ENCODE data around the gene LIM2. TPM values are rescaled to one million over a fixed set of nuclear protein-coding genes. Genes with fewer than 3 reads are reported as not detected.

The LIM2 gene
- total RNA-seq, 1 experiment from 2014 or later: not detected

DNA sequence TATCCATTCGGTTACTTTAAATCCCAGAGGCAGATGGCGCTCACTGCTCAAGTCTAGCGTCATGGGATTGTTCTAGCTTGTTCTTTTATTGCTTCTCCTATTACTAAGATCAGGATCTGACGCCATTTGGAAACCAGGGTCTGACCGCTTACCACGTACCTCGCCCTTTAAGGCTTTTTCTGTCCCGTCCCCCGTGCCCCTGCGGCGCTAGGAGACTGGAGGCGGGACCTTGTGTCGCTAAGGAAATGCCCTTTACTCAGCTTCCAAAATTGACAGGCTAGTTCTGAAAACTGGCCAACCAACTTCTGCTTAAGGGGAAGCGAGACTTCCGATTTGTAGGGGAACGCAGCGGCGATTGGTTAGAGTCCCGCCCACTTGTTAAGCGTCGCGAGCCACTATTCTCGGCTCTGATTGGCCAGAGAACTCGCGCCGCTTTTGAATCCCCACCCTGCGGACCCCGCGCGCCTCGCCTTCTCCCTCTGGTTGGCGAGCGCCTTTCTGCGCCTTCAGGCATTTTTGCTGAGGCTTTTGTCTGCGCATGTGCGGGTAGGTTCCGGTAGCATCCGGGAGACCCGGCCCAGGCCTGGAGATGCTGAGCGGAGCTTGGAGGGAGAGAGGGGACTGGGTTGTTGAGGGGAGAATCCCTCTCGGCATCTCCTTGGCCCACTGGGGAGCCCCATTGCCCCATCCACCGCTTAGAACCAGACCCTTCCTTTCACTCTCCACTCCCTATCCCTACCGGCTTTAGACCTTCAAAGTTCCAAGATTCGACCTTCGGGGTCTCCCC lies 6.5 kb upstream of the LIM2 start:
- Histone ChIP-seq H3K4me2 (peak overlapping the region; percentile 84), H4K20me1 (ENCODE audit: insufficient read depth) (no peaks in the 10 kb centered on the region), H3K36me3 (ENCODE audit: low read depth) (no peaks in the 10 kb centered on the region), H3K9me2 (ENCODE audit: insufficient read depth) (no peaks in the 10 kb centered on the region), H2AFZ (peak overlapping the region; percentile 95), H3K27ac (no peak overlapping the region), H3K27me3 (ENCODE audit: insufficient read depth, low read depth) (no peaks in the 10 kb centered on the region), H3K4me3 (peak overlapping the region; percentile 62), H3F3A (ENCODE audit: insufficient read depth, low read depth) (peaks cover 5% of the 10 kb centered on the region), H3K4me1 (replicated peaks; ENCODE audit: insufficient read depth) (peaks cover 10% of the 10 kb centered on the region), H3K9me3 (ENCODE audit: insufficient read depth, low read depth) (no peaks in the 10 kb centered on the region), H3K79me2 (ENCODE audit: low read depth) (peaks cover 7% of the 10 kb centered on the region; the same call in 1 of the 2 replicates)
- BruUV-seq (replicated peaks): no TSS peak
- no peak for TF ChIP-seq EZH2 (IDR thresholded peaks at IDR 0.05; ENCODE audit: low read depth)
- TF ChIP-seq, protein P1, sequence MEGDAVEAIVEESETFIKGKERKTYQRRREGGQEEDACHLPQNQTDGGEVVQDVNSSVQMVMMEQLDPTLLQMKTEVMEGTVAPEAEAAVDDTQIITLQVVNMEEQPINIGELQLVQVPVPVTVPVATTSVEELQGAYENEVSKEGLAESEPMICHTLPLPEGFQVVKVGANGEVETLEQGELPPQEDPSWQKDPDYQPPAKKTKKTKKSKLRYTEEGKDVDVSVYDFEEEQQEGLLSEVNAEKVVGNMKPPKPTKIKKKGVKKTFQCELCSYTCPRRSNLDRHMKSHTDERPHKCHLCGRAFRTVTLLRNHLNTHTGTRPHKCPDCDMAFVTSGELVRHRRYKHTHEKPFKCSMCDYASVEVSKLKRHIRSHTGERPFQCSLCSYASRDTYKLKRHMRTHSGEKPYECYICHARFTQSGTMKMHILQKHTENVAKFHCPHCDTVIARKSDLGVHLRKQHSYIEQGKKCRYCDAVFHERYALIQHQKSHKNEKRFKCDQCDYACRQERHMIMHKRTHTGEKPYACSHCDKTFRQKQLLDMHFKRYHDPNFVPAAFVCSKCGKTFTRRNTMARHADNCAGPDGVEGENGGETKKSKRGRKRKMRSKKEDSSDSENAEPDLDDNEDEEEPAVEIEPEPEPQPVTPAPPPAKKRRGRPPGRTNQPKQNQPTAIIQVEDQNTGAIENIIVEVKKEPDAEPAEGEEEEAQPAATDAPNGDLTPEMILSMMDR (conservative IDR thresholded peaks at IDR 0.05): no peak
- CTCF ChIA-PET: interaction anchor here (0.6 to 0.7 kb wide), 2 partner anchors 302 to 461 kb away, joined by 3 read pairs; no protein-coding TSS in a partner anchor
- POLR2A ChIA-PET (ENCODE audit: unreplicated experiment): interaction anchor here (0.6 to 1.0 kb wide), 3 partner anchors 27 to 724 kb away, joined by 3 to 6 read pairs (median 4); no protein-coding TSS in a partner anchor
- intact Hi-C loops (cut with micrococcal nuclease; ENCODE audit: unreplicated experiment): loop anchor here (1.0 to 2.0 kb wide), 2 partner anchors 28 to 55 kb away; partner anchors contain the start of gene ETFB
- peak; percentile 94 to 99 for DNase-seq

DNA sequence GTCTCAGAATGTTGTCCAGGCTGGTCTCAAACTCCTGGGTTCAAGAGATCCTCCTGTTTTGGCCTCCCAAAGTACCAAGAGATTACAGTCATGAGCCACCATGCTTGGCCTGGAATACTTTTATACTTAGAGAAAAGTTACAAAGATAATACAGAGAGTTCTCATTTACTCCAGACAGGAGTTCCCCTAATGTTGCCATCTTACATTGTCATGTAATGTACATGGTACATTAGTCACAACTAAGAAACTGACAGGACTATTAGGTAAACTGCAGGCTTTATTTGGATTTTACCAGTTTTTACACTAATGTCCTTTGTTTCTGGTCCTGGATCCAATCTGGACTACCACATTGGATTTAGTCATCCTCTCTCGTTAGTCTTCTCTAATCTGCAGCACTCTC lies 4.9 kb upstream of the LIM2 start:
- no peak for TF ChIP-seq EZH2 (IDR thresholded peaks at IDR 0.05; ENCODE audit: low read depth)
- TF ChIP-seq, protein P1 (conservative IDR thresholded peaks at IDR 0.05): no peak
- H3K9me2 ChIP-seq (ENCODE audit: insufficient read depth): no peaks in the 10 kb centered on the region
- CTCF ChIA-PET: interaction anchor here (0.7 kb wide), 1 partner anchor 13 kb away, joined by 3 read pairs; no protein-coding TSS in a partner anchor
- POLR2A ChIA-PET (ENCODE audit: unreplicated experiment): no interaction called here
- no peaks in the 10 kb centered on the region for H3K27me3 ChIP-seq (ENCODE audit: insufficient read depth, low read depth)
- DNase-seq: no peak
- no peak overlapping the region for H3K27ac ChIP-seq
- no peak overlapping the region for H3K4me2 ChIP-seq
- H3K4me1 ChIP-seq (replicated peaks; ENCODE audit: insufficient read depth): peaks cover 10% of the 10 kb centered on the region
- no peaks in the 10 kb centered on the region for H4K20me1 ChIP-seq (ENCODE audit: insufficient read depth)
- BruUV-seq (replicated peaks): no TSS peak
- H3K4me3 ChIP-seq: no peak overlapping the region
- no peaks in the 10 kb centered on the region for H3K9me3 ChIP-seq (ENCODE audit: insufficient read depth, low read depth)
- no peaks in the 10 kb centered on the region for H3K36me3 ChIP-seq (ENCODE audit: low read depth)
- H3K79me2 ChIP-seq (ENCODE audit: low read depth): peaks cover 7% of the 10 kb centered on the region; the same call in 1 of the 2 replicates
- H2AFZ ChIP-seq: no peak overlapping the region
- peaks cover 5% of the 10 kb centered on the region for H3F3A ChIP-seq (ENCODE audit: insufficient read depth, low read depth)
- intact Hi-C loops (cut with micrococcal nuclease; ENCODE audit: unreplicated experiment): no loop called here

DNA sequence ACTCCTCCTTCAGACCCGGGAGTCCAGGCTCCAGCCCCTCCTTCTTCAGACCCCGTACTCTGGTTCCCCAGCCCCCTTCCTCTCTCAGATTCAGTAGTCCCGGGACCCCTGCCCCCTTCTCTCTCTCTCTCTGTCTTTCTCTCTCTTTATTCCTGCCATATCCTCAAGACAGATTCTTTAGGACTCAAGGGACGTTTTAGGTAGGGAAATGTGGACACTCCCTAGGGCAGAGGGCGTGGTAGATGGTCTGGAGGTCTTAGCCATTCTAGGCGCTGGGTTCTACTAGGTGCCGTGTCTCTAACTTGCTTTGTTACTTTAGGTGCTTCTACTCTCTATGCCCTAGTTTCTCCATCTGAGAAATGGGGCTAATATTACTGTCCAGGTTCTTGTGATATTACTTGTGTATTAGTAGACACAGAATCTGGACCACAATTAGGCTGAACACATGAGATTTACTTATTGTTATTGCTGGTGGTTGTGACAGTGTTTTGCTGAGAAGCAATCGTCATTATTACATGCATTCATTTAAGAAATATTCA lies 3.4 kb upstream of the LIM2 start:
- ChIA-PET POLR2A (ENCODE audit: unreplicated experiment) (no interaction called here), CTCF (no interaction called here)
- Histone ChIP-seq H3K9me2 (ENCODE audit: insufficient read depth) (no peaks in the 10 kb centered on the region), H3K4me3 (no peak overlapping the region), H3K4me1 (replicated peaks; ENCODE audit: insufficient read depth) (peaks cover 10% of the 10 kb centered on the region), H3K36me3 (ENCODE audit: low read depth) (no peaks in the 10 kb centered on the region), H3F3A (ENCODE audit: insufficient read depth, low read depth) (peaks cover 5% of the 10 kb centered on the region), H3K27ac (no peak overlapping the region), H3K4me2 (no peak overlapping the region), H3K79me2 (ENCODE audit: low read depth) (peaks cover 7% of the 10 kb centered on the region; the same call in 1 of the 2 replicates), H3K27me3 (ENCODE audit: insufficient read depth, low read depth) (no peaks in the 10 kb centered on the region), H2AFZ (no peak overlapping the region), H3K9me3 (ENCODE audit: insufficient read depth, low read depth) (no peaks in the 10 kb centered on the region), H4K20me1 (ENCODE audit: insufficient read depth) (no peaks in the 10 kb centered on the region)
- TF ChIP-seq EZH2 (IDR thresholded peaks at IDR 0.05; ENCODE audit: low read depth): no peak
- TF ChIP-seq, protein P1 (conservative IDR thresholded peaks at IDR 0.05): no peak
- intact Hi-C loops (cut with micrococcal nuclease; ENCODE audit: unreplicated experiment): no loop called here
- BruUV-seq (replicated peaks): no TSS peak
- DNase-seq: no peak

Measured in PC-9 (cell line).